H9 (cell line): ENCODE data around the gene DUSP7. TPM values are rescaled to one million over a fixed set of nuclear protein-coding genes. Genes with fewer than 3 reads are reported as not detected.

Experiments
- DNase-seq: peaks from one replicate; pipeline ENCODE4 v3.0.0-alpha.2; 2017
- H2AFZ ChIP-seq: one replicate; pipeline ENCODE4 v1.6.1; 2013; ENCODE audit warnings: mild to moderate bottlenecking, low read length, control low read depth, moderate library complexity
- H2AK5ac ChIP-seq: 2 replicates; pipeline ENCODE4 v1.6.1; 2013; ENCODE audit warnings: low read length, control low read depth, mixed read lengths; ENCODE audit not compliant: insufficient read length
- H2BK120ac ChIP-seq: one replicate; pipeline ENCODE4 v1.6.1; 2013; ENCODE audit warnings: low read depth, mild to moderate bottlenecking, low read length, control low read depth, inconsistent platforms; ENCODE audit not compliant: poor library complexity, severe bottlenecking
- H2BK12ac ChIP-seq: 2 replicates; pipeline ENCODE4 v1.6.1; 2013; ENCODE audit warnings: low read length, control low read depth, mixed read lengths, low read depth; ENCODE audit not compliant: insufficient read length
- H2BK15ac ChIP-seq: 2 replicates; pipeline ENCODE4 v1.6.1; 2013; ENCODE audit warnings: low read depth, low read length, control low read depth
- H2BK20ac ChIP-seq: one replicate; pipeline ENCODE4 v1.6.1; 2013; ENCODE audit warnings: low read depth, mild to moderate bottlenecking, low read length, control low read depth, inconsistent platforms; ENCODE audit not compliant: poor library complexity, severe bottlenecking
- H2BK5ac ChIP-seq: 2 replicates; pipeline ENCODE4 v1.6.1; 2013; ENCODE audit warnings: low read length, control low read depth, mixed read lengths; ENCODE audit not compliant: insufficient read length
- H3K14ac ChIP-seq: 2 replicates; pipeline ENCODE4 v1.6.1; 2013; ENCODE audit warnings: low read length, control low read depth; ENCODE audit not compliant: insufficient read depth
- H3K18ac ChIP-seq: 2 replicates; pipeline ENCODE4 v1.6.1; 2013; ENCODE audit warnings: low read depth, mild to moderate bottlenecking, mixed read lengths, low read length, control low read depth; ENCODE audit not compliant: insufficient read length
- H3K23ac ChIP-seq: 2 replicates; pipeline ENCODE4 v1.6.1; 2013; ENCODE audit warnings: low read length, control low read depth, mixed read lengths, low read depth; ENCODE audit not compliant: insufficient read length
- H3K23me2 ChIP-seq: 2 replicates; pipeline ENCODE4 v1.6.1; 2013; ENCODE audit warnings: low read depth, mild to moderate bottlenecking, mixed read lengths, low read length, control low read depth; ENCODE audit not compliant: insufficient read length, poor library complexity, severe bottlenecking
- H3K27ac ChIP-seq: 2 replicates; pipeline ENCODE4 v1.5.1; 2013; ENCODE audit warnings: low read length, control low read depth, mixed read lengths, low read depth; ENCODE audit not compliant: insufficient read length
- H3K27me3 ChIP-seq: 2 replicates; pipeline ENCODE4 v1.6.1; 2013; ENCODE audit warnings: low read length, control low read depth, inconsistent platforms; ENCODE audit not compliant: insufficient read depth
- H3K4ac ChIP-seq: 2 replicates; pipeline ENCODE4 v1.6.1; 2013; ENCODE audit warnings: low read depth, mild to moderate bottlenecking, control low read depth, inconsistent platforms, low read length, moderate library complexity
- H3K4me1 ChIP-seq: 2 replicates; pipeline ENCODE4 v1.6.1; 2013; ENCODE audit warnings: low read length, control low read depth, inconsistent platforms; ENCODE audit not compliant: insufficient read depth
- H3K4me2 ChIP-seq: 2 replicates; pipeline ENCODE4 v1.6.1; 2013; ENCODE audit warnings: low read length, control low read depth, mixed read lengths; ENCODE audit not compliant: insufficient read length, insufficient read depth
- H3K56ac ChIP-seq: 2 replicates; pipeline ENCODE4 v1.6.1; 2013; ENCODE audit warnings: low read depth, mild to moderate bottlenecking, mixed read lengths, low read length, control low read depth; ENCODE audit not compliant: insufficient read length
- H3K79me1 ChIP-seq: 2 replicates; pipeline ENCODE4 v1.6.1; 2013; ENCODE audit warnings: low read depth, mild to moderate bottlenecking, moderate library complexity, low read length, control low read depth, inconsistent platforms; ENCODE audit not compliant: insufficient read depth, poor library complexity, severe bottlenecking
- H3K79me2 ChIP-seq: 2 replicates; pipeline ENCODE4 v1.6.1; 2013; ENCODE audit warnings: low read length, control low read depth, inconsistent platforms; ENCODE audit not compliant: insufficient read depth
- H3K9ac ChIP-seq: 2 replicates; pipeline ENCODE4 v1.6.1; 2013; ENCODE audit warnings: low read length, control low read depth, mixed read lengths; ENCODE audit not compliant: insufficient read length; ENCODE audit errors: extremely low read depth
- H3K9me3 ChIP-seq: one replicate; pipeline ENCODE4 v1.6.1; 2013; ENCODE audit warnings: low read depth, low read length, inconsistent platforms; ENCODE audit not compliant: control insufficient read depth
- H3T11ph ChIP-seq: one replicate; pipeline ENCODE4 v1.6.1; 2013; ENCODE audit warnings: mild to moderate bottlenecking, low read length, control low read depth, inconsistent platforms
- H4K20me1 ChIP-seq: one replicate; pipeline ENCODE4 v1.6.1; 2013; ENCODE audit not compliant: control insufficient read depth, insufficient read length, insufficient read depth
- H4K5ac ChIP-seq: 2 replicates; pipeline ENCODE4 v1.6.1; 2013; ENCODE audit warnings: low read depth, mild to moderate bottlenecking, mixed read lengths, low read length, control low read depth; ENCODE audit not compliant: insufficient read length
- H4K8ac ChIP-seq: replicated peaks from 2 replicates; pipeline ENCODE4 v1.6.1; 2013; ENCODE audit warnings: low read length, control low read depth, mixed read lengths, low read depth; ENCODE audit not compliant: insufficient read length
- H4K91ac ChIP-seq: 2 replicates; pipeline ENCODE4 v1.6.1; 2013; ENCODE audit warnings: low read depth, mild to moderate bottlenecking, moderate library complexity, mixed read lengths, low read length, control low read depth; ENCODE audit not compliant: insufficient read length
- H3K27ac Mint-ChIP-seq, 3 experiments: 2 replicates in 2 of 3; 3 replicates in 1 of 3; pipeline ENCODE4 v1.8.0; 2020 to 2021; ENCODE audit warnings: mixed read lengths in 3 of 3, mild to moderate bottlenecking in 1 of 3, moderate library complexity in 1 of 3
- H3K27me3 Mint-ChIP-seq: 2 replicates; pipeline ENCODE4 v1.8.0; 2021; ENCODE audit warnings: low read depth, mild to moderate bottlenecking, moderate library complexity, mixed read lengths
- H3K36me3 Mint-ChIP-seq, 3 experiments: 2 replicates in 2 of 3; 3 replicates in 1 of 3; pipeline ENCODE4 v1.8.0; 2020 to 2021; ENCODE audit warnings: low read depth in 3 of 3, mixed read lengths in 3 of 3; ENCODE audit not compliant: insufficient read depth in 1 of 3
- H3K4me1 Mint-ChIP-seq, 2 experiments: 2 replicates each; pipeline ENCODE4 v1.8.0; 2020; ENCODE audit warnings: mixed read lengths in 2 of 2
- H3K4me3 Mint-ChIP-seq, 2 experiments: 2 replicates in 1 of 2; 3 replicates in 1 of 2; pipeline ENCODE4 v1.8.0; 2020 to 2021; ENCODE audit warnings: mild to moderate bottlenecking in 2 of 2, mixed read lengths in 2 of 2, moderate library complexity in 1 of 2
- H3K9me3 Mint-ChIP-seq, 2 experiments: 2 replicates in 1 of 2; 3 replicates in 1 of 2; pipeline ENCODE4 v1.8.0; 2020; ENCODE audit warnings: mild to moderate bottlenecking in 2 of 2, mixed read lengths in 2 of 2, moderate library complexity in 1 of 2
- CTCF ChIP-seq: fragments of 200-600 bp; sonication (generic); conservative IDR thresholded peaks from 3 replicates; pipeline ENCODE4 v1.8.0; 2021; ENCODE audit warnings: antibody characterized with exemption, mild to moderate bottlenecking
- WGBS: extraction: QIAGEN DNeasy Blood & Tissue Kit; methylation state at CpG from one replicate; pipeline ENCODE4 v1.1.7; 2013; ENCODE audit warnings: missing lambda C conversion rate, low lambda C conversion rate, mixed read lengths; ENCODE audit not compliant: insufficient read length; ENCODE audit errors: extremely low coverage; 5-methylcytosine and 5-hydroxymethylcytosine counted together
- total RNA-seq: library from RNA; stranded (reverse); gene quantifications from 2 replicates; pipeline ENCODE4 v1.2.1, GENCODE V29; 2021

The DUSP7 gene
- total RNA-seq, 1 experiment from 2014 or later, result 24.0 TPM

- no peaks in the 10 kb centered on the region for H3K27me3 ChIP-seq
- Mint-ChIP-seq H3K9me3 (no peaks in the 10 kb centered on the region), H3K4me3 (no peak overlapping the region), H3K27ac (peak overlapping the region in 1 of 3 experiments; percentile 4; a peak in 1 of 7 replicates), H3K36me3 (no peaks in the 10 kb centered on the region; a peak in 1 of 7 replicates), H3K4me1 (peaks cover 2 to 5% of the 10 kb centered on the region in 2 experiments; a peak in 1 of 4 replicates), H3K27me3 (peaks cover 20% of the 10 kb centered on the region)
- no peak overlapping the region for H2BK20ac ChIP-seq
- H3K9ac ChIP-seq, result no peak overlapping the region
- no CpG with 5 or more reads among the region's 4 CpGs for WGBS
- no peak overlapping the region for H3K4me2 ChIP-seq
- H2BK12ac ChIP-seq, result no peak overlapping the region
- no peak overlapping the region for H3K23ac ChIP-seq
- no peak overlapping the region for H2BK120ac ChIP-seq
- H2BK15ac ChIP-seq, result no peak overlapping the region
- no peaks in the 10 kb centered on the region for H3K4me1 ChIP-seq
- no peaks in the 10 kb centered on the region for H4K20me1 ChIP-seq
- no peaks in the 10 kb centered on the region for H3K23me2 ChIP-seq
- H3K56ac ChIP-seq, result no peak overlapping the region
- H3K4ac ChIP-seq, result no peak overlapping the region
- H3K79me2 ChIP-seq, result no peaks in the 10 kb centered on the region
- no peak overlapping the region for H3K14ac ChIP-seq
- H2AFZ ChIP-seq, result no peak overlapping the region
- no peak overlapping the region for H2AK5ac ChIP-seq
- H3T11ph ChIP-seq, result no peak overlapping the region
- no peak for TF ChIP-seq CTCF
- H3K27ac ChIP-seq, result no peak overlapping the region
- no peak overlapping the region for H2BK5ac ChIP-seq
- H3K18ac ChIP-seq, result no peak overlapping the region
- H4K91ac ChIP-seq, result no peak overlapping the region
- H4K5ac ChIP-seq, result no peak overlapping the region
- no peaks in the 10 kb centered on the region for H3K79me1 ChIP-seq
- no peak overlapping the region for H4K8ac ChIP-seq
- DNase-seq, result no peak
- no peaks in the 10 kb centered on the region for H3K9me3 ChIP-seq
These were observed 11.2 kb upstream of the DUSP7 start for GRCh38 chr3:52067526-52067925.
